Measurements from ENCODE around the gene COL23A1.
A peak's percentile ranks its signal among the peaks of the same experiment; 100 is the strongest.
"Not testable (repeated sequence)": the region's sequence is repeated elsewhere in the genome, so short reads cannot be mapped to it uniquely, and the experiment has no call there.

Gene COL23A1

GRCh38 chr5:178589180-178590140, 733 bp downstream of the COL23A1 start:
- peak in 5 of 51 donors; percentile 8 to 41 (median 35) for DNase-seq

DNA sequence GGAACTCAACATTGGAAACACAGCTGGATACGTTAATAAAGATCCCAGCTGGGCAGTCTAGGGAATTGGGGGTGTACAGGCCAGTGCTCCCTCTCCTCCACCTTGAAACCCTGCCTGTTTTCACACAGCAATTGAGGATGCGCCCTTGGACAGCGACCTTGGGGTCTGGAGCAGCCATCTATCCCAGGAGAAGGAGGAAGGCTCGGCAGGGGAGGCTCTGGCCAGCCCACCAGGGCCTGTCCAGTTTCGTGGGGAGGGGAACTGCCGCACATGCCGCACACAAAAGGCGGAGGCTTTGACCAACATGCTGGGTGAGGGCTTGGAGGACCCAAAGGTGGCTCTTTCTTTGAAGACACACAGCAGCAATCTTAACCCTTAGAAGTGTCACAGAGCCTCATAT, 1.4 kb downstream of the COL23A1 start:
- DNase-seq: no peak

DNA sequence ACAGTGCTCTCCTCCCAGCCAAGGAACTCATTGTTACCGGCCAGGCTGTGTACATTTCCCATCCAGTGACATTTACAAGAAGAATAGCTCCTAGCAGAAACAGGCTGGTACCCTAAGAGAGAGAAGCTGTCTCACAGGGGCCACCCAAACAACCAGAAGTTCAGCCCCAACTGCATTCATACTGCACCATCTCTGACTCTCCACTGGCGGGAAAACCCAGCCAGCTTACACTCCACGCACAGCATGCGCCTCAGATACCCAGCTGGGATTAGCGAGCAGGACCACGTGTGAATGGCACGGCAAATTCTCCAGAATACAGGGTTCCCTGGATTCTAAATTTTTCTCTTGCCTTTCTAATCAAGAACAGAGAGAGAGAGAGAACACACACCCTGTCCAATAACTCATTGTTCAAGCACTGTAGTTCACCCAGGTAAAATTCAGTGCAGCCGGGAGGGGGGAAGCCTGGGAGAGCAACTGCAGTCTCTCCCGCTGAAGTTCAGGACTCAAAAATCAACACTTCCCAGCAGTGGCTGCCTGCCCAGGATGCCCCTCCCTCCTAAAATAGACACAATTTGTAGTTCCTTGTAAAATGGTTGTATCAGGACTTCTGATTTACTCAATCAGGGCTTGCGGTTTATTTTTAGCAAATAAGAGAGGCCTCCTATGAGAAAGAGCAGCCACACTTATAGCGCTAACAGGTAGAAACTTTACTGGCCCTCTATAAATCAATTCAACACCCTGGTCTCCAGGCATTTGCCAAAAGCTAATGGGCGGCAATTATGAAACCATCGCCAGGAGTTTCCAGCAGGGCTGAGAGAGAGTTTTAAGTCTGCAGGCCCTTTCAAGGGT, 2.2 kb downstream of the COL23A1 start:
- no peak for DNase-seq

DNA sequence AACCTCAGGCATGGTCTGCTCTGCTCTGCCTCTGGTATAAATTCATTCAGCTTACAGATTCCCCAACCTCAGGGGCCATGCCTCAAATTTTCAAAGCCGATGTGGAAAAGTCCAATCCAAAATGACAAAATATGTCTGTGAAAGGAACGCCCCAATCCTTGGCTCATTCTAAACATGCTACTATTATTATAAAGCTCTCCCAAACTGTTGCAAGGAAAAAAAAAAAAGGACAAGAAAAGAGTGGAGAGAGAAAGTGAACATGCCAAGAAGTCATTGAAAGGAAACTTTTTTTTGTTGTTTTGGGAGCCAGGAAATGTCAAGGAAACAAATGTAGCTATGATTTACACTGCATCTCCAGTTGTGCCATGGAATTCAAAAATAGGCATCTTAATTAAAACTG, 3.8 kb downstream of the COL23A1 start:
- no peak for DNase-seq

DNA sequence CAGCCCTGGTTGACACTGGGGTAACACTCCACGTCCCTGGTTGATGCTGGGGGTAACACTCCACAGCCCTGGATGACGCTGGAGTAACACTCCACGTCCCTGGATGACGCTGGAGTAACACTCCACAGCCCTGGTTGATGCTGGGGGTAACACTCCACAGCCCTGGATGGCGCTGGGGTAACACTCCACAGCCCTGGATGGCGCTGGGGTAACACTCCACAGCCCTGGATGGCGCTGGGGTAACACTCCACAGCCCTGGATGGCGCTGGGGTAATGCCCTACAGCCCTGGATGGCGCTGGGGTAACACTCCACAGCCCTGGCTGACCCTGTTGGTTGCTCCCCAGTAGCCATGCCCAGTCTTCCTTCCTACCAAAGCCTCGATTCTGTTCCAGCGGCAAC, 4.8 kb downstream of the COL23A1 start:
- not testable (repeated sequence) for DNase-seq

DNA sequence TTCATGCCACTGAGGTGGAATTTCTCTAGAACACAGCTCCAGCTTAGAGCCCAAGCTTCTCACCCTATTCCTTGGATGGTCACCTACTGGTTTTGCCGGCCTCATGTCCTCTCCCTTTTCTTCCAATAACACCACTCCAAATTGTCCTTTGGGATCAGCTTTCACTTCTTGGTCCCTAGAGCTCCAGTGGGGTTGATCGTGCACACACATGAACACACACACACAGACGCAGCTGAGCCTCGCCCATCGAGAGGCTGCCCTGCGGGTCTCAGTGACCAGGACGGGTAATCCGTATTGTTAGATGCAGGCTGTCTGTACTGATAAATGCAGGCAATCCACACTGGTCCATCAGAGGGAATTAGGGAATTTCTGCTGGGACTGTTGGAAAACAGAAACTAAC, 6.9 kb downstream of the COL23A1 start:
- no peak for DNase-seq

- no peak for DNase-seq
Measured at GRCh38 chr5:178582291-178582690, 7.9 kb downstream of the COL23A1 start.

- DNase-seq: no peak
Measured at GRCh38 chr5:178581621-178582020, 8.6 kb downstream of the COL23A1 start.

DNA sequence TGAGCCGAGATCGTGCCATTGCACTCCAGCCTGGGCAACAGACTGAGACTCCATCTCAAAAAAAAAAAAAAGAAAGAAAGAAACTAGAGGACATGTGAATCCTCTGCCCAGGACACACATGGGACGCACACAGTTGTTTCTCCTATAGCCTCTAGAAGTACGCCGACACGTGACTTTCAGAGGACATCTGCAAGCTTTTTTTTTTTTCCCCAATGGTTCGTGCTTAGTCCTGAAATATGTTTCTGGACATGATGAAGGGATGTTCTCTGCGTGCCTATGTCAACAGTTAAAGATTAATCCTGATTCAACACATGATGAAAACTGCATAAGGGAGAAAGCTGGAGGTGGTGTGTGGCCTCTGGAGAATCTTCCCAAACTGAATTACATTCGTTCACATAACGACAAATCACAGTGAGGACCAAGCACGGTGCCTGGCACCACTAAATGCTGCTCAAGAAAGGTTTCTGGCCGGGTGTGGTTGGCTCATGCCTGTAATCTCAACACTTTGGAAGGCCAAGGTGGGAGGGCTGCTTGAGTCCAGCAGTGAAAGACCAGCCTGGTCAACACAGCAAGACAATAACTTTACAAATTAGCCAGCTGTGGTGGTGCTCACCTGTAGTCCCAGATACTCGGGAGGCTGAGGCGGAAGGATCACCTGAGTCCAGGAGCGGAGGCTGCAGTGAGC, 9.8 kb downstream of the COL23A1 start:
- DNase-seq: no peak

DNA sequence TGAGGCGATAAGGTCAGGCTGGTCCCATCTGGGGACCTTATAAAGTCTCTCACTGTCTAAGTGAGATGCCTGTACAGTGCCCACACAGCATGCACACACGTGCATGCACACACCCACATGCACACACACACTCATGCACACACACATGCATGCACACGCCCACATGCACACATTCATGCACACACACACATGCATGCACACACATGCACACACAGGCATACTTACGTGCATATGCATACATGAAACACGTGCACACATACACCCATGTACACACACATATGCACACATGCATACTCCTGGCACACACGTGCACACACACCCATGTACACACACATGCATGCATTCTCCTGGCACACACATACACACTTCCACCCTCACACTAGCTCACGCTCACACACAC, 12.2 kb downstream of the COL23A1 start:
- no peak for DNase-seq

- DNase-seq: no peak
Measured at GRCh38 chr5:178577376-178577839, 12.8 kb downstream of the COL23A1 start.

DNA sequence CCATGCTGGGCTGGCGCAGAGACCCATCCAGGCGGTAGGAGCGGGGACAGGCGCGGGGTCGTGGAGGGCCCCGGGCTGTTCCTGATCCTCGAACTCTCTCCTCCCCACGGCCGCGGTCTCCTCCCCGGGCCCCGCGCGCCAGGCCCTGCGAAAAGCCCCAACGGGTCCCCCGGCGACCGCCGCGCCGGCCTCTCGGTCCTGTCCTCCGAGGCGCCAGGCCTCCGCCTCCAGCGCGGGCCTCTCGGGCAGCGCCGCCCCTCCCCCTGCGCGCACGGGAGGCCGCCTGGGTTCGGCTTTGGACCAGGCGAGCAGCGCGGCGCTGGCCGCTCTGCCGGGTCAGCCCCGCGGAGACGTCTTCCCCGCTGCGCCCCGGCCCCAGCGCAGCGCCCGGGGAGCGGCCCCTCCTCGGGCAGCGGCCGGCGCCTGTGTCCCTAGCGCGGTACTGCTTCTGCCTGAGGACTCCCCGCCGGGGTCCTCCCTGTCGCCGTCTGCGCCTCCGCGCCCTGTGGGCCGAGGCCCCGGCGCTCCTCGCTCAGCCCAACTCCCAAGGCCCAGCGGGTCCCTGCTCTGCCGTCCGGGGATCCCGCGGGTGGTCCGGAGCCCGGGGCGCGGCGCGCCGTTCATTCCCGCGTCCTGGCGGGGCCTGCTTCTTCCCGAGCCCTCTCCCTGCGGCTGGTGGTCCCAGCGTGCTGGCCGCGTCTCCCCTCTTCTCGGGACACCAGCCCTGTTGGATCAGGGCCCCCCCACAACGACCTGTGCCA, 13.4 kb downstream of the COL23A1 start:
- peak in 3 of 51 donors; percentile 8 to 13 (median 11) for DNase-seq

GRCh38 chr5:178573216-178573615, 17.0 kb downstream of the COL23A1 start:
- DNase-seq: no peak

GRCh38 chr5:178572617-178573016, 17.6 kb downstream of the COL23A1 start:
- DNase-seq: no peak

DNA sequence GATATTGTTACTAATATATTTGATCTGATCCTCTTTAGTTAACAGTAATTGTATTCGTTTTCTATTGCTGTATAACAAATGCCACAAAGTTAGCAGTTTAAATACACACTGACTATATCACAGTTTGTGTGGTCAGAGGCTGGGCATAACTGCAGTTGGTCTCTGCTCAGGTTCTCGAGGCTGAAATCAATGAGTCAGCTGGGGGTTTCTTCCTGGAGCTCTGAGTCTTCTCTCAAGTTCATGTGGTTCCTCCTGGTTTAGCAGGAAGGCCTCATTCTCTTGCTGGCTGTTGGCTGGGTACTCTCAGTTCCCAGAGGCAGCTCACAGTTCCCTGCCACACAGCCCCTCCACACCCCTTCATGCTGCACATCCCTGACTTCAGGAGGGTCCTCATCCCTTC, 20.7 kb downstream of the COL23A1 start:
- no peak for DNase-seq

DNA sequence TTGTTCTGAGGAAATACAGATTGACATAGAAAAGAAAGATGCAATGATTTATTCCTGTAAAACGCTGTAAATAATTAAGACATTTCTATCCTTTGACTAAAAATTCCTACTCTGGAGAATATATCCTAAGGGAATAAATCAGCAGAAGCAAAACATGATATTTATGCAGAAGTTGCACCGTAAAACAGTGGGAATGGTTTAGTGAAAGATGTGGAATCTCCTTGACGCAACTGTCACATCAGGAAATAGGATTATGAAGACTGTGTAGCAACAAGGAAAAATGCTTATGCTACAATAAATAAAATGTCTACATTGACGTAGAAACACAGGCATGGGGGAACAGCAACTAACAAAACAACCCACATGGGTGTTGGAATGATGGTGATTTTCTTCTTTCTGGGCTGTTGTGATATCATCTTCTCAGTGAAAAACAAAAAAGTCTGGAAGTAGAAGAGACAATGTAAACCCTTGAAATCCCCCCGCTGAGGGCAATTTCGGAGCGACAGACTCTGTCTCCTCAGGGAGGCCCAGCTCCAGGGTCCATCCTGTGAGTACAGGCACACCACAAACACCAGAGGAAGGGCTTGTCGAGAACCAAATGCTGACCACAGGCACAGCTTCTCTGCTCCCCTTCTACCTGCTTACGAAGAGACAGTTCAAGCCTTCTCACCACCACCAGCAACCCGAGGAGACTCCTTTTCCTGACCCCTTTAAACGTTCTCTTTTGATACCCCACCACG, 25.2 kb downstream of the COL23A1 start:
- DNase-seq: no peak

DNA sequence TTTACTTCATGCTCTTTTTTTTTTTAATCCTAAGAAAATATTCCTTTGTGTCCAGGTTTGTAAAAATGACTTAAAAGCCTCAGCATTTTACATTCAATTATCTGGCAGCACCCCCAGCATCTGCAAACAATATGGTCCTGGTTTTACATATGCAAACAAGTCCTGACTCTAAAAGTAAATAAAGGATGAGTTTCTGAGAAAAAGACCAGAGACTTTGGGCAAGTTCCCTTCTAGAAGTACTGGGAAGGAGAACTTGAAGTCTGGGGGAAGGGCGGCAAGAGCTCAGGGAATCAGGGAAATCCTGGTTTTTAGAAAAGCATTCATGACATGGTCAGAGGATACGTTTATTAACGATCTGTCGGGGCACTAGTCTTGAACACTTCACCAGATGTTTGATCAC, 25.8 kb downstream of the COL23A1 start:
- no peak for DNase-seq

DNA sequence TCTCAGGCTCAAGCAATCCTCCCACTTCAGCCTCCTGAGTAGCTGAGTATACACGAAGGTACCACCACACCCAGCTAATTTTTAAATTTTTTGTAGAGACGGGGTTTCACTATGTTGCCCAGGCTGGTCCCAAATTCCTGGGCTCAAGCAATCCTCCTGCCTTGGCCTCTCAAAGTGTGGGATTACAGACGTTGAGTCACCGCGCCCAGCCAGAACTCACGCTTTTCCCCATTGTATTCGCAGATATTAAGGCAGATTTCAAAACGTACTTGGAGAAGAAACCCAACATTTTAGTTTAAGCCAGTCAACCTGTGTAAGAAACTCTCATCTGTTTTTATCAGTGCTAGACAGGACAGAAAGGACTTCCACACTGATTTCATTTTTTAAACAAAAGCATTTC, 26.6 kb downstream of the COL23A1 start:
- no peak for DNase-seq

DNA sequence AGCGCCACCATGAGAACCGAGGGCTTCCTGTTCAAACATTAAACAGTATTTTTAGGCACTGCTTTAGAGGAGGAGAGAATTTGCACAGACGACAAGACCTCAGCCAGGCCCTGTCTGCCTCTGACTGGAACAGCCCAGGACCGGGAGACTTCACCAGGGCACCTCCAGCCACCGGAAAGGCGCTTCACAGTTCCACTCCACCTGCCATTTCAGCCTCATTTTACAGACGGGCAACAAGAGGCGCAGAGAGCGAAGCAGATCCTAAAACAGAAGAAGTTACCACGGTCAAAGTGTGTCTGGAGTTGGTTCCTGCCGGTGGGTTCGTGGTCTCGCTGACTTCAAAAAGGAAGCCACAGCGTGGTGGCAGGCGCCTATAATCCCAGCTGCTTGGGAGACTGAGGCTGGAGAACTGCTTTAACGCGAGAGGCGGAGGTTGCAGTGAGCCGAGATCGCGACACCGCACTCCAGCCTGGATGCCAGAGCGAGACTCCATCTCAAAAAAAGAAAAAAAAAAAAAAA, 28.4 kb downstream of the COL23A1 start:
- DNase-seq: no peak

DNA sequence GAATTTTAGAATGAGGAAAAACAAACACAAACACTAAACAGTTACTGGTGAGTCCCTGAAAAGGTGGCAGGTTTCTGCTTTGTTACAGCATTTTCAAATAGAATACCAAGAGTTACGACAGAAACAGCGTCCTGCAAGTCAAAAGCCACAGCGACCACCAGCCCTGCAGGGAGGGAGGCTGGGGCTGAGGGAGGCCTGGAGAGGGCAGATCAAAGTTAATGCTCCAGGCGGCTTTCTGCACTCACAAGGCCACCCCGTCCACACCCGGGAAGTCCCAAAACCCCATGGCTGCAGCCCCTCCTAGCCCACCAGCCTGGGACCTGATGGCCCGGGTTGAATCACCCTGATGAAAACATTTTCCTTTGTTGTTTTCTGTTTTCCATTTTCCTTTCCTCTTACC, 29.3 kb downstream of the COL23A1 start:
- DNase-seq: no peak
